ENCODE data around the gene C1QL4. TPM values are rescaled to one million over a fixed set of nuclear protein-coding genes. Genes with fewer than 3 reads are reported as not detected.

The C1QL4 gene
- total and polyA plus RNA-seq, 8 donors, result not detected

- 51 to 67% (median 58%) methylated on average over 14 of the region's 14 CpGs for WGBS, 5 donors
These were observed 4.2 kb upstream of the C1QL4 start for GRCh38 chr12:49340971-49341776.

GRCh38 chr12:49340095-49340870 lies 3.3 kb upstream of the C1QL4 start:
- Histone ChIP-seq H3K4me3 (no peak overlapping the region), H3K27ac (no peak overlapping the region), H3K27me3 (peaks cover 8 to 98% (median 41%) of the 10 kb centered on the region in 3 donors), H3K36me3 (no peaks in the 10 kb centered on the region), H3K4me1 (peaks cover 35 to 46% (median 40%) of the 10 kb centered on the region in 4 donors), H3K9me3 (no peaks in the 10 kb centered on the region)
- no peak for TF ChIP-seq POLR2AphosphoS5 (IDR thresholded peaks at IDR 0.05)
- TF ChIP-seq EP300 (IDR thresholded peaks at IDR 0.05), result no peak
- TF ChIP-seq POLR2A (IDR thresholded peaks at IDR 0.05), result no peak
- TF ChIP-seq, protein P1, sequence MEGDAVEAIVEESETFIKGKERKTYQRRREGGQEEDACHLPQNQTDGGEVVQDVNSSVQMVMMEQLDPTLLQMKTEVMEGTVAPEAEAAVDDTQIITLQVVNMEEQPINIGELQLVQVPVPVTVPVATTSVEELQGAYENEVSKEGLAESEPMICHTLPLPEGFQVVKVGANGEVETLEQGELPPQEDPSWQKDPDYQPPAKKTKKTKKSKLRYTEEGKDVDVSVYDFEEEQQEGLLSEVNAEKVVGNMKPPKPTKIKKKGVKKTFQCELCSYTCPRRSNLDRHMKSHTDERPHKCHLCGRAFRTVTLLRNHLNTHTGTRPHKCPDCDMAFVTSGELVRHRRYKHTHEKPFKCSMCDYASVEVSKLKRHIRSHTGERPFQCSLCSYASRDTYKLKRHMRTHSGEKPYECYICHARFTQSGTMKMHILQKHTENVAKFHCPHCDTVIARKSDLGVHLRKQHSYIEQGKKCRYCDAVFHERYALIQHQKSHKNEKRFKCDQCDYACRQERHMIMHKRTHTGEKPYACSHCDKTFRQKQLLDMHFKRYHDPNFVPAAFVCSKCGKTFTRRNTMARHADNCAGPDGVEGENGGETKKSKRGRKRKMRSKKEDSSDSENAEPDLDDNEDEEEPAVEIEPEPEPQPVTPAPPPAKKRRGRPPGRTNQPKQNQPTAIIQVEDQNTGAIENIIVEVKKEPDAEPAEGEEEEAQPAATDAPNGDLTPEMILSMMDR (IDR thresholded peaks at IDR 0.05), result no peak
- intact Hi-C loops (cut with DNase I; ENCODE audit: low total_unique reads), result no loop called here
- WGBS, 5 donors, result 69 to 79% (median 75%) methylated on average over 6 of the region's 6 CpGs
- DNase-seq, result peak in 1 of 2 donors; percentile 7

More at GRCh38 chr12:49340971-49341776, 4.2 kb upstream of the C1QL4 start:
- Histone ChIP-seq H3K4me3 (no peak overlapping the region), H3K36me3 (no peaks in the 10 kb centered on the region), H3K27me3 (peaks cover 5 to 98% (median 41%) of the 10 kb centered on the region in 3 donors), H3K27ac (no peak overlapping the region), H3K4me1 (peaks cover 44 to 53% (median 47%) of the 10 kb centered on the region in 4 donors), H3K9me3 (no peaks in the 10 kb centered on the region)
- TF ChIP-seq EP300 (IDR thresholded peaks at IDR 0.05) (no peak), POLR2A (IDR thresholded peaks at IDR 0.05) (no peak), POLR2AphosphoS5 (IDR thresholded peaks at IDR 0.05) (no peak)
- TF ChIP-seq, protein P1 (IDR thresholded peaks at IDR 0.05), result no peak
- DNase-seq, result peak; percentile 22 to 24
- intact Hi-C loops (cut with DNase I; ENCODE audit: low total_unique reads), result no loop called here

DNA sequence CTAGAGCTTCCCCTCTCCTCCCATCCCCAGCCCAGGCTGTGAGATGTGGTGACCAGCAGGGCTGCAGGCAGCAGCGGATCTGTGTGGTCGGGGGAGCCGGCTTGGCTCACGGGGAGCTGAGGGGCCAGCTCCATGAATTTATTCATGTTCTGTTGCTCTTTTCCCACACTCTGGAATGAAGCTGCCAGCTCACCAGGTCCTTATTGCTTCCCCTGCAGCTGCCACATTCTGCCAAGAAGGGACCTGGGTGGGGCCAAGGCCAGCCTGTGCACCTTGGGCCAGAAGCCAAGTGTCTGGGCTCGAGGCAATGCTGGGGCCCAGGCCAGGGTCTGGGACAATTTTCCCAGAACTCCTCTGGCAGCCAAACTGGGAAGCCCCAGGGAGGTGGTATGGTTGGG lies 2.5 kb upstream of the C1QL4 start:
- peaks cover 28 to 40% (median 35%) of the 10 kb centered on the region in 4 donors for H3K4me1 ChIP-seq
- intact Hi-C loops (cut with DNase I; ENCODE audit: low total_unique reads), result loop anchor here (5.0 kb wide), 1 partner anchor 52 kb away; no protein-coding TSS in a partner anchor
- peaks cover 8 to 98% (median 41%) of the 10 kb centered on the region in 3 donors for H3K27me3 ChIP-seq
- 26 to 51% (median 34%) methylated on average over 5 of the region's 5 CpGs for WGBS, 5 donors
- no peaks in the 10 kb centered on the region for H3K9me3 ChIP-seq
- peak; percentile 59 to 67 for DNase-seq
- H3K27ac ChIP-seq, result no peak overlapping the region
- H3K36me3 ChIP-seq, result no peaks in the 10 kb centered on the region
- no peak for TF ChIP-seq POLR2AphosphoS5 (IDR thresholded peaks at IDR 0.05)
- TF ChIP-seq, protein P1 (IDR thresholded peaks at IDR 0.05), result no peak
- TF ChIP-seq EP300 (IDR thresholded peaks at IDR 0.05), result no peak
- TF ChIP-seq POLR2A (IDR thresholded peaks at IDR 0.05), result no peak
- no peak overlapping the region for H3K4me3 ChIP-seq

- Histone ChIP-seq H3K36me3 (no peaks in the 10 kb centered on the region), H3K27ac (no peak overlapping the region), H3K27me3 (peaks cover 11 to 98% (median 46%) of the 10 kb centered on the region in 3 donors), H3K4me3 (no peak overlapping the region), H3K9me3 (no peaks in the 10 kb centered on the region), H3K4me1 (peaks cover 28 to 38% (median 34%) of the 10 kb centered on the region in 4 donors)
- WGBS, 5 donors, result 60 to 75% (median 65%) methylated on average over 6 of the region's 6 CpGs
- intact Hi-C loops (cut with DNase I; ENCODE audit: low total_unique reads), result loop anchor here (5.0 kb wide), 1 partner anchor 52 kb away; no protein-coding TSS in a partner anchor
- peak in 1 of 2 donors; percentile 3 for DNase-seq
- TF ChIP-seq POLR2AphosphoS5 (IDR thresholded peaks at IDR 0.05), result no peak
- TF ChIP-seq POLR2A (IDR thresholded peaks at IDR 0.05), result no peak
These were observed 2.0 kb upstream of the C1QL4 start for GRCh38 chr12:49338830-49339463.
